Stimulated activated CD4-positive, alpha-beta T cell treated with anti-CD3 and anti-CD28 coated beads, Interleukin-1b, Interleukin-23, amount 100 ng/mL, for 24 hours (primary cell): ENCODE results near the gene RUFY1.
"Not testable (repeated sequence)": the region's sequence is repeated elsewhere in the genome, so short reads cannot be mapped to it uniquely, and the experiment has no call there.

Source experiments
- DNase-seq, 4 experiments: peaks; one replicate each; pipeline ENCODE4 v3.0.0-alpha.2; 2020; ENCODE audit warnings: low read depth in 4 of 4, low spot score in 1 of 4

Gene RUFY1

DNA sequence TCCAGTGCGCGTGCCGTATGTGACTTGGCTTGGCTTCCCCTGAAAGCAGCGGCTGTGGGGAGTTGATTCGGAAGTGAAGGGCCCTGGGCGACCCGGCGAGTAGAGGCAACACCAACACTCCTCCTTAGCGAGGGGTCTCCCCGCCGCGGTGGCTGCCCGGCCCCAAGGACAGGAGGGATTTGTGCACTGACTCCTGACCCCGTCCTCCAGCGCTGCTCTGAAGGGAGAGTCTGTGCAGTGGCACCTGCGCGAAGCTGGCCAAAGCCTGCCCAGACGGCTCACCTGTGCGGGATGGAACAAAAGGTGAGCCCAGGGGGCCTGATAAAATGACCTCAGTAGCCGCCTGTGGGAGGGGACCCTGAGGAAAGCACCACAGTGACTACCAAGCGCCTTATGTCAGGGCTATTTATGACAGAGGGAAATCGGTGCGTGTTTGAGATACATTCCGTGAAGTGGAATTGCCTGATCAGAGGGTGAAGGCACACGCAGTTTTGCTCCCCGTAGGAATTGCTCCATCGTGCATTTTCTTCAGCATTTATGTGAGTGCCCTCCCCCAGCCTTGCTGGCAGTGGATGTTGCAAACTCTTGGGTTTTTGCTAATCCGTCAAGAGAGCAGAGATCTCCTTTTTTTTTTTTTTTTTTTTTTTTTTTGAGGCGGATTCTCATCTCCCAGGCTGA lies 108.0 kb downstream of the RUFY1 start:
- not testable (repeated sequence) for DNase-seq
